H9 (cell line): ENCODE results near the gene CLCNKA. TPM values are rescaled to one million over a fixed set of nuclear protein-coding genes. Genes with fewer than 3 reads are reported as not detected.

Source experiments
- DNase-seq: peaks from one replicate; pipeline ENCODE4 v3.0.0-alpha.2; 2017
- H2AFZ ChIP-seq: one replicate; pipeline ENCODE4 v1.6.1; 2013; ENCODE audit warnings: mild to moderate bottlenecking, low read length, control low read depth, moderate library complexity
- H2AK5ac ChIP-seq: 2 replicates; pipeline ENCODE4 v1.6.1; 2013; ENCODE audit warnings: low read length, control low read depth, mixed read lengths; ENCODE audit not compliant: insufficient read length
- H2BK120ac ChIP-seq: one replicate; pipeline ENCODE4 v1.6.1; 2013; ENCODE audit warnings: low read depth, mild to moderate bottlenecking, low read length, control low read depth, inconsistent platforms; ENCODE audit not compliant: poor library complexity, severe bottlenecking
- H2BK12ac ChIP-seq: 2 replicates; pipeline ENCODE4 v1.6.1; 2013; ENCODE audit warnings: low read length, control low read depth, mixed read lengths, low read depth; ENCODE audit not compliant: insufficient read length
- H2BK15ac ChIP-seq: 2 replicates; pipeline ENCODE4 v1.6.1; 2013; ENCODE audit warnings: low read depth, low read length, control low read depth
- H2BK20ac ChIP-seq: one replicate; pipeline ENCODE4 v1.6.1; 2013; ENCODE audit warnings: low read depth, mild to moderate bottlenecking, low read length, control low read depth, inconsistent platforms; ENCODE audit not compliant: poor library complexity, severe bottlenecking
- H2BK5ac ChIP-seq: 2 replicates; pipeline ENCODE4 v1.6.1; 2013; ENCODE audit warnings: low read length, control low read depth, mixed read lengths; ENCODE audit not compliant: insufficient read length
- H3K14ac ChIP-seq: 2 replicates; pipeline ENCODE4 v1.6.1; 2013; ENCODE audit warnings: low read length, control low read depth; ENCODE audit not compliant: insufficient read depth
- H3K18ac ChIP-seq: 2 replicates; pipeline ENCODE4 v1.6.1; 2013; ENCODE audit warnings: low read depth, mild to moderate bottlenecking, mixed read lengths, low read length, control low read depth; ENCODE audit not compliant: insufficient read length
- H3K23ac ChIP-seq: 2 replicates; pipeline ENCODE4 v1.6.1; 2013; ENCODE audit warnings: low read length, control low read depth, mixed read lengths, low read depth; ENCODE audit not compliant: insufficient read length
- H3K23me2 ChIP-seq: 2 replicates; pipeline ENCODE4 v1.6.1; 2013; ENCODE audit warnings: low read depth, mild to moderate bottlenecking, mixed read lengths, low read length, control low read depth; ENCODE audit not compliant: insufficient read length, poor library complexity, severe bottlenecking
- H3K27ac ChIP-seq: 2 replicates; pipeline ENCODE4 v1.5.1; 2013; ENCODE audit warnings: low read length, control low read depth, mixed read lengths, low read depth; ENCODE audit not compliant: insufficient read length
- H3K27me3 ChIP-seq: 2 replicates; pipeline ENCODE4 v1.6.1; 2013; ENCODE audit warnings: low read length, control low read depth, inconsistent platforms; ENCODE audit not compliant: insufficient read depth
- H3K4ac ChIP-seq: 2 replicates; pipeline ENCODE4 v1.6.1; 2013; ENCODE audit warnings: low read depth, mild to moderate bottlenecking, control low read depth, inconsistent platforms, low read length, moderate library complexity
- H3K4me1 ChIP-seq: 2 replicates; pipeline ENCODE4 v1.6.1; 2013; ENCODE audit warnings: low read length, control low read depth, inconsistent platforms; ENCODE audit not compliant: insufficient read depth
- H3K4me2 ChIP-seq: 2 replicates; pipeline ENCODE4 v1.6.1; 2013; ENCODE audit warnings: low read length, control low read depth, mixed read lengths; ENCODE audit not compliant: insufficient read length, insufficient read depth
- H3K56ac ChIP-seq: 2 replicates; pipeline ENCODE4 v1.6.1; 2013; ENCODE audit warnings: low read depth, mild to moderate bottlenecking, mixed read lengths, low read length, control low read depth; ENCODE audit not compliant: insufficient read length
- H3K79me1 ChIP-seq: 2 replicates; pipeline ENCODE4 v1.6.1; 2013; ENCODE audit warnings: low read depth, mild to moderate bottlenecking, moderate library complexity, low read length, control low read depth, inconsistent platforms; ENCODE audit not compliant: insufficient read depth, poor library complexity, severe bottlenecking
- H3K79me2 ChIP-seq: 2 replicates; pipeline ENCODE4 v1.6.1; 2013; ENCODE audit warnings: low read length, control low read depth, inconsistent platforms; ENCODE audit not compliant: insufficient read depth
- H3K9ac ChIP-seq: 2 replicates; pipeline ENCODE4 v1.6.1; 2013; ENCODE audit warnings: low read length, control low read depth, mixed read lengths; ENCODE audit not compliant: insufficient read length; ENCODE audit errors: extremely low read depth
- H3K9me3 ChIP-seq: one replicate; pipeline ENCODE4 v1.6.1; 2013; ENCODE audit warnings: low read depth, low read length, inconsistent platforms; ENCODE audit not compliant: control insufficient read depth
- H3T11ph ChIP-seq: one replicate; pipeline ENCODE4 v1.6.1; 2013; ENCODE audit warnings: mild to moderate bottlenecking, low read length, control low read depth, inconsistent platforms
- H4K20me1 ChIP-seq: one replicate; pipeline ENCODE4 v1.6.1; 2013; ENCODE audit not compliant: control insufficient read depth, insufficient read length, insufficient read depth
- H4K5ac ChIP-seq: 2 replicates; pipeline ENCODE4 v1.6.1; 2013; ENCODE audit warnings: low read depth, mild to moderate bottlenecking, mixed read lengths, low read length, control low read depth; ENCODE audit not compliant: insufficient read length
- H4K8ac ChIP-seq: replicated peaks from 2 replicates; pipeline ENCODE4 v1.6.1; 2013; ENCODE audit warnings: low read length, control low read depth, mixed read lengths, low read depth; ENCODE audit not compliant: insufficient read length
- H4K91ac ChIP-seq: 2 replicates; pipeline ENCODE4 v1.6.1; 2013; ENCODE audit warnings: low read depth, mild to moderate bottlenecking, moderate library complexity, mixed read lengths, low read length, control low read depth; ENCODE audit not compliant: insufficient read length
- H3K27ac Mint-ChIP-seq, 3 experiments: 2 replicates in 2 of 3; 3 replicates in 1 of 3; pipeline ENCODE4 v1.8.0; 2020 to 2021; ENCODE audit warnings: mixed read lengths in 3 of 3, mild to moderate bottlenecking in 1 of 3, moderate library complexity in 1 of 3
- H3K27me3 Mint-ChIP-seq: 2 replicates; pipeline ENCODE4 v1.8.0; 2021; ENCODE audit warnings: low read depth, mild to moderate bottlenecking, moderate library complexity, mixed read lengths
- H3K36me3 Mint-ChIP-seq, 3 experiments: 2 replicates in 2 of 3; 3 replicates in 1 of 3; pipeline ENCODE4 v1.8.0; 2020 to 2021; ENCODE audit warnings: low read depth in 3 of 3, mixed read lengths in 3 of 3; ENCODE audit not compliant: insufficient read depth in 1 of 3
- H3K4me1 Mint-ChIP-seq, 2 experiments: 2 replicates each; pipeline ENCODE4 v1.8.0; 2020; ENCODE audit warnings: mixed read lengths in 2 of 2
- H3K4me3 Mint-ChIP-seq, 2 experiments: 2 replicates in 1 of 2; 3 replicates in 1 of 2; pipeline ENCODE4 v1.8.0; 2020 to 2021; ENCODE audit warnings: mild to moderate bottlenecking in 2 of 2, mixed read lengths in 2 of 2, moderate library complexity in 1 of 2
- H3K9me3 Mint-ChIP-seq, 2 experiments: 2 replicates in 1 of 2; 3 replicates in 1 of 2; pipeline ENCODE4 v1.8.0; 2020; ENCODE audit warnings: mild to moderate bottlenecking in 2 of 2, mixed read lengths in 2 of 2, moderate library complexity in 1 of 2
- WGBS: extraction: QIAGEN DNeasy Blood & Tissue Kit; methylation state at CpG from one replicate; pipeline ENCODE4 v1.1.7; 2013; ENCODE audit warnings: missing lambda C conversion rate, low lambda C conversion rate, mixed read lengths; ENCODE audit not compliant: insufficient read length; ENCODE audit errors: extremely low coverage; 5-methylcytosine and 5-hydroxymethylcytosine counted together
- total RNA-seq: library from RNA; stranded (reverse); gene quantifications from 2 replicates; pipeline ENCODE4 v1.2.1, GENCODE V29; 2021
- TF ChIP-seq, protein P1 (sequence below): fragments of 200-600 bp; sonication (generic); conservative IDR thresholded peaks from 3 replicates; pipeline ENCODE4 v1.8.0; 2021; ENCODE audit warnings: antibody characterized with exemption, mild to moderate bottlenecking

The CLCNKA gene
- total RNA-seq, 1 experiment from 2014 or later: 0.98 TPM

GRCh38 chr1:16081636-16082035, 59.8 kb downstream of the CLCNKA start:
- Histone ChIP-seq H3K27me3 (no peaks in the 10 kb centered on the region), H2BK20ac (no peak overlapping the region), H2AFZ (no peak overlapping the region), H2BK120ac (no peak overlapping the region), H3K4ac (no peak overlapping the region), H3K56ac (no peak overlapping the region), H3K4me1 (no peaks in the 10 kb centered on the region), H3K23ac (no peak overlapping the region), H3K18ac (no peak overlapping the region), H3T11ph (no peak overlapping the region), H3K9ac (no peak overlapping the region), H3K79me2 (no peaks in the 10 kb centered on the region), H4K20me1 (no peaks in the 10 kb centered on the region), H2BK5ac (no peak overlapping the region), H3K27ac (no peak overlapping the region), H2BK15ac (no peak overlapping the region), H3K9me3 (no peaks in the 10 kb centered on the region), H3K14ac (no peak overlapping the region; the same call in 1 of the 2 replicates), H3K4me2 (no peak overlapping the region), H4K8ac (no peak overlapping the region), H3K23me2 (no peaks in the 10 kb centered on the region), H4K91ac (no peak overlapping the region), H3K79me1 (no peaks in the 10 kb centered on the region), H4K5ac (no peak overlapping the region), H2AK5ac (no peak overlapping the region), H2BK12ac (no peak overlapping the region)
- H3K27me3 Mint-ChIP-seq: peaks cover 14% of the 10 kb centered on the region
- no CpG with 5 or more reads among the region's 9 CpGs for WGBS
- H3K4me3 Mint-ChIP-seq: no peak overlapping the region
- H3K27ac Mint-ChIP-seq: no peak overlapping the region
- H3K9me3 Mint-ChIP-seq: no peaks in the 10 kb centered on the region; a peak in 1 of 5 replicates
- TF ChIP-seq, protein P1, sequence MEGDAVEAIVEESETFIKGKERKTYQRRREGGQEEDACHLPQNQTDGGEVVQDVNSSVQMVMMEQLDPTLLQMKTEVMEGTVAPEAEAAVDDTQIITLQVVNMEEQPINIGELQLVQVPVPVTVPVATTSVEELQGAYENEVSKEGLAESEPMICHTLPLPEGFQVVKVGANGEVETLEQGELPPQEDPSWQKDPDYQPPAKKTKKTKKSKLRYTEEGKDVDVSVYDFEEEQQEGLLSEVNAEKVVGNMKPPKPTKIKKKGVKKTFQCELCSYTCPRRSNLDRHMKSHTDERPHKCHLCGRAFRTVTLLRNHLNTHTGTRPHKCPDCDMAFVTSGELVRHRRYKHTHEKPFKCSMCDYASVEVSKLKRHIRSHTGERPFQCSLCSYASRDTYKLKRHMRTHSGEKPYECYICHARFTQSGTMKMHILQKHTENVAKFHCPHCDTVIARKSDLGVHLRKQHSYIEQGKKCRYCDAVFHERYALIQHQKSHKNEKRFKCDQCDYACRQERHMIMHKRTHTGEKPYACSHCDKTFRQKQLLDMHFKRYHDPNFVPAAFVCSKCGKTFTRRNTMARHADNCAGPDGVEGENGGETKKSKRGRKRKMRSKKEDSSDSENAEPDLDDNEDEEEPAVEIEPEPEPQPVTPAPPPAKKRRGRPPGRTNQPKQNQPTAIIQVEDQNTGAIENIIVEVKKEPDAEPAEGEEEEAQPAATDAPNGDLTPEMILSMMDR: no peak
- H3K36me3 Mint-ChIP-seq: no peaks in the 10 kb centered on the region
- H3K4me1 Mint-ChIP-seq: peaks cover 8 to 9% of the 10 kb centered on the region in 2 experiments; a peak in 3 of 4 replicates
- no peak for DNase-seq
